Anterior cingulate cortex (tissue), 58 donors: ENCODE data around the gene CPNE4.
"Not testable (repeated sequence)": the region's sequence is repeated elsewhere in the genome, so short reads cannot be mapped to it uniquely, and the experiment has no call there.

Experiments
- DNase-seq, 58 donors: peaks; one replicate each; lab custom pipeline; 2025; lab: John Stamatoyannopoulos, UW

Gene CPNE4

GRCh38 chr3:131501949-131502348 is 532.9 kb downstream of the CPNE4 start:
- no peak for DNase-seq

GRCh38 chr3:131494706-131495105 is 540.1 kb downstream of the CPNE4 start:
- DNase-seq = no peak

- DNase-seq = no peak
Measured at GRCh38 chr3:131491775-131492174, 543.0 kb downstream of the CPNE4 start.

GRCh38 chr3:131491084-131491483 is 543.7 kb downstream of the CPNE4 start:
- no peak for DNase-seq

- not testable (repeated sequence) for DNase-seq
Measured at GRCh38 chr3:131486545-131486944, 548.3 kb downstream of the CPNE4 start.

GRCh38 chr3:131485119-131485518 is 549.7 kb downstream of the CPNE4 start:
- no peak for DNase-seq

GRCh38 chr3:131484496-131485111 is 550.2 kb downstream of the CPNE4 start:
- DNase-seq = no peak
